ENCODE data around the gene CPNE7. TPM values are rescaled to one million over a fixed set of nuclear protein-coding genes. Genes with fewer than 3 reads are reported as not detected.

Gene CPNE7
- total RNA-seq, 1 donor from 2014 or later = 2.4 TPM

Other genes starting within 250 kb of the CPNE7 start
- gene ANKRD11, start 85.2 kb upstream of the CPNE7 start, total RNA-seq = 33.1 and 55.5 TPM in 2 replicates
- gene SPG7, start 67.4 kb upstream of the CPNE7 start, total RNA-seq = 93.1 and 118 TPM in 2 replicates
- gene RPL13, start 15.1 kb upstream of the CPNE7 start, total RNA-seq = 2,608 and 3,128 TPM in 2 replicates
- gene DPEP1, start 37.9 kb downstream of the CPNE7 start, total RNA-seq = 0.13 TPM in 2 replicates
- 63.4 and 87.0 TPM in 2 replicates for gene CHMP1A, start 82.0 kb downstream of the CPNE7 start, total RNA-seq
- 1.0 and 1.5 TPM in 2 replicates for gene SPATA33, start 82.1 kb downstream of the CPNE7 start, total RNA-seq
- gene CDK10, start 110.9 kb downstream of the CPNE7 start, total RNA-seq = 28.2 and 37.7 TPM in 2 replicates
- gene SPATA2L, start 125.9 kb downstream of the CPNE7 start, total RNA-seq = 10.0 and 17.4 TPM in 2 replicates
- gene VPS9D1, start 145.1 kb downstream of the CPNE7 start, total RNA-seq = 4.1 and 8.6 TPM in 2 replicates
- 9.0 and 18.0 TPM in 2 replicates for gene ZNF276, start 145.8 kb downstream of the CPNE7 start, total RNA-seq
- gene FANCA, start 240.9 kb downstream of the CPNE7 start, total RNA-seq = 8.9 and 12.1 TPM in 2 replicates

Measured in dermis microvascular lymphatic vessel endothelial cell (primary cell).